ENCODE results near the gene NGLY1. TPM values are rescaled to one million over a fixed set of nuclear protein-coding genes. Genes with fewer than 3 reads are reported as not detected.

Gene NGLY1
- total RNA-seq, 2 donors from 2014 or later = 71.3 to 76.7 TPM

DNA sequence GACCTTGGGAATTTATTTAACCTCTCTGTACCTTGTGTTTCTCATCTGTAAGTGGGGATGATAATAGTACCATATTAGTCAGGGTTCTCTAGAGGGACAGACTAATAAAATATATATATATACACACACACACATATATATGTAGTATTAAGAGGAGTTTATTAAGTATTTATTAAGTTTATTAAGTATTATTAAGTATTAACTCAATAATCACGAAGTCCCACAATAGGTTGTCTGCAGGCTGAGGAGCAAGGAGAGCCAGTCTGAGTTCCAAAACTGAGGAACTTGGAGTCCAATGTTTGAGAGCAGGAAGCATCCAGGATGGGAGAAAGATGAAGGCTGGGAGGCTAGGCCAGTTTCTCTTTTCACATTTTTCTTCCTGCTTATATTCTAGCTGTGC lies 21.4 kb upstream of the NGLY1 start:
- no peak for ATAC-seq

DNA sequence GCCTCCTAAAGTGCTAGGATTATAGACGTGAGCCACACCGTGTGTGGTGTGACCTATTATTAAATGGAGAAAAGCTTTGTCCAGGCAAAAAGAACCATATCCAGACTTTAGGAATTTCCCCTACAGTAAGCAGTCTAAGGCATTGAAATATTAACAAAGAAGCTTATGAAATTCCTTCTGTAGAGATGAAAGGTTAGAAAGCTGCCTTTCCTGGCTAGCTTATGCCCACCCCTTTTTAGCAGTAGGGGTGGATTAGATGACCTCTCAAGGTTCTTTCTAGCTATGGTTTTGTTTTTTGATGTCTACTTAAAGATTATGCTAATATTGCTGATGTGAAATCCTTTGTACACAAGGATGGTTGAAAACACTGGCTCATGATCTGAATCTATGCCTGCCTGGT lies 20.6 kb upstream of the NGLY1 start:
- no peaks in the 10 kb centered on the region for H3K36me3 Mint-ChIP-seq
- no peak overlapping the region for H3K4me3 Mint-ChIP-seq
- DNase-seq (ENCODE audit: low spot score) = no peak

More for the DNA sequence above, 21.4 kb upstream of the NGLY1 start:
- Mint-ChIP-seq H3K4me3 (no peak overlapping the region), H3K27me3 (peaks cover 14 to 18% of the 10 kb centered on the region in 2 donors), H3K36me3 (no peaks in the 10 kb centered on the region), H3K27ac (no peak overlapping the region), H3K4me1 (ENCODE audit: low read depth in 2 of 2) (no peaks in the 10 kb centered on the region), H3K9me3 (no peaks in the 10 kb centered on the region)
- DNase-seq (ENCODE audit: low spot score) = no peak

DNA sequence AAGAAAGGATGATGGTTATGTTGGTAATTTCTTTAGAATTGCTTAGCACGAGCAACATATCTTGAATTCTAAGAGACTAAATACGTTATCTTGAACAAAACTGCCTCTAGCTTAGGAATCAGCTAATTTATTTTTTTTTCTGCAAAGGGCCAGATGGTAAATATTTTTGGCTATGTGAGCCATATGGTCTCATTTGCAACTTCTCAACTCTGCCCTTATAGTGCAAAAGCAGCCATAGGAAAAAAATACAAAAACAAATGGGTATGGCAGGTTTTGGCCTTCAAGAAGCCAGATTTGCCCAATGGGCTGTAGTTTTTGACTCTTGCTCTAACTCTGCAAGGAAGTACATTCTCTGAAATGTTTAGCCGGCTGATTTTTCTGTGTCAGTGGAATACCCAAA lies 18.5 kb upstream of the NGLY1 start:
- no peak for ATAC-seq
- Mint-ChIP-seq H3K36me3 (no peaks in the 10 kb centered on the region), H3K4me3 (no peak overlapping the region), H3K27ac (no peak overlapping the region), H3K9me3 (no peaks in the 10 kb centered on the region), H3K27me3 (peaks cover 0 to 6% of the 10 kb centered on the region in 2 donors), H3K4me1 (ENCODE audit: low read depth in 2 of 2) (no peaks in the 10 kb centered on the region)
- no peak for DNase-seq (ENCODE audit: low spot score)

More for the DNA sequence above, 20.6 kb upstream of the NGLY1 start:
- Mint-ChIP-seq H3K27me3 (peaks cover 9 to 10% of the 10 kb centered on the region in 2 donors), H3K4me1 (ENCODE audit: low read depth in 2 of 2) (no peaks in the 10 kb centered on the region), H3K27ac (no peak overlapping the region), H3K9me3 (no peaks in the 10 kb centered on the region)
- no peak for ATAC-seq

DNA sequence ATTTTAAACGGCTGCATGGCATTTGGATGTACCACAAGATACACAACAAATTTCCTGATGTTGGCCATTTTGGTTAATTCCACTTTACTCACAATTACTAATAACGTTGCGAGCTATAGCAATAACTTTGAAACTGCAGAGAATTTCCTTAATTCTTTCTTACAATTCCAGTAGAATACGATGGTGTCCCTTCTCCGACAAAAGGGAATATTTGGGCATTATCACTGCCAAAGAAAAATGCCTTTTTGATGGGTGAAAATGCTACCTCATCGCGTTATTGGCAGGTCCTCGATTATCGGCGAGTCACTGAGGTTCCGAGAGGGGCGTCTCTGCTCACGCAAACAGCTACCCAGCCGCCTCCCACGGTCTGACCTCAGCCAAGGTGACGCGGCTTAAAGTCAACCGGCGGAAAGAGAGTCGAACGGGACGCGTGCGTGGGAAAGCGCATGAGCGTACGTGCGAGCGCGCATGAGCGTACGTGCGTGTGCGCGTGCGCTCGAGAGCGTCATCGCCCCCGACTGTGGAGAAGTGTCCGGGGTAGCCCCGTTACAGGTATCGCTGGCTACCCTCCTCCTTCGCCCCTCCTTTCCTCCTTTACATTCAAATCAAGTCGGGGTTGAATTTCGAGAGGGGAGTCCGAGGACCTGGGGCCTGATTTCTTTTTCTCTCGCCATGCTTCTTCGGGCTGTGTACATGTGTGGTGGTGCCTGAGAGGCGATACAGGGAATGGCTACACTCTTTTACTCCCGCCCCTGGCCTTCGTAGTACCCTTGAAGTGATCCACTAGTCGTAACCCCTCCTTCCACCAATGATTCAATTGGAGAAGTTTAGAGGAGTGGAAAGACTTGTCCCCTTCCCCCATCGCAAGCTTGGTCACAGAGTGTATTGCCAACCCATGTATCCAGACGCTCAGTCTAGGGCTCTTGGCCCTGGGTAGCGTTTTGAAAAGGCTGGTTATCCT lies 6.6 kb upstream of the NGLY1 start, which contains the start of gene OXSM:
Gene OXSM, plus strand, starts transcription at position 495 of the 961 bp plus-strand sequence. CDS start 931 bp downstream, outside the sequence.
- Mint-ChIP-seq H3K27me3 (no peaks in the 10 kb centered on the region), H3K4me3 (peak within 1 kb of the TSS; percentile 99), H3K36me3 (peaks cover 9% of the 10 kb centered on the region), H3K4me1 (ENCODE audit: low read depth in 2 of 2) (peaks cover 34 to 44% of the 10 kb centered on the region in 2 donors), H3K9me3 (no peaks in the 10 kb centered on the region), H3K27ac (peak within 1 kb of the TSS; percentile 95 to 97)
- peak; percentile 96 to 97 for ATAC-seq
- peak; percentile 95 for DNase-seq (ENCODE audit: low spot score)

DNA sequence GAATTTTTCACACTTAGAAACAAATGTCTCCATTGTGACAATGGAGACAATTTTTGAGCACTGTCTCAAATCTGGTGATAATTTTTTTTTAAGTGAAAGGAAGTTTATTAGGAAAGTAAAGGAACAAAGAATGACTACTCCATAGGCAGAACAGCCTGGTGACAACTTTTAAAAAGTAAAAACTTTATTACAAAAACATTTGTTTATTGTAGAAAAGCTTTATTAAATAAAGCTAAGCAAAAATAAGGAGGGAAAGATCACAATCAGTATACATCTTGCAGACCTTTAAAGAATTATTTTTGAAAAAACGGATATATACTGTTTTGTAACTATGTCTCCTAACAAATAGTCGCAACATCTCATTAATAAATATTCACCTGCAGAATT lies 6.0 kb upstream of the NGLY1 start:
- Mint-ChIP-seq H3K4me3 (peak overlapping the region; percentile 99), H3K9me3 (no peaks in the 10 kb centered on the region), H3K27me3 (no peaks in the 10 kb centered on the region), H3K4me1 (ENCODE audit: low read depth in 2 of 2) (peaks cover 41 to 49% of the 10 kb centered on the region in 2 donors), H3K27ac (peak overlapping the region; percentile 95 to 97), H3K36me3 (peaks cover 4% of the 10 kb centered on the region)
- ATAC-seq (no peak), DNase-seq (ENCODE audit: low spot score) (no peak)

DNA sequence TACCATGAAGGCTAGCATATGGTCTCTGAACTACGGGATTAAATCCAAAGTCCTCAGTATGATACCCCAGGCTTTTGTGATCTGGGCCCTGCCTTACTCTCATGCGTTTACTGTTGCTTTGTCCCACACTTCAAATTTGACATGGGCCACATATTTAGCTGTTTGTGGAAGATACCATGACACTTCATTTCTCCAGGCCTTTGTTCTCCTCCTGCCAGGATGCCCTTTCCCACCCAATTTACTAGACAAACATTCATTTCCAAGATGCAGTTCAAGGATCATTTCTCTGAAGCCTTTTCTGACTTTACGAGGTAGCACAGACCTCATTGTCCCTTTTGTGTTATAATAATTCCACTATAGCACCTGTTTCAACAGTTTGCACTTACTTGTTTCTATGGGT lies 4.4 kb upstream of the NGLY1 start:
- Mint-ChIP-seq H3K27me3 (no peaks in the 10 kb centered on the region), H3K4me3 (no peak overlapping the region), H3K36me3 (peaks cover 4% of the 10 kb centered on the region), H3K9me3 (no peaks in the 10 kb centered on the region), H3K27ac (peak overlapping the region in 1 of 2 donors; percentile 97), H3K4me1 (ENCODE audit: low read depth in 2 of 2) (peaks cover 46 to 52% of the 10 kb centered on the region in 2 donors)
- no peak for ATAC-seq
- DNase-seq (ENCODE audit: low spot score) = no peak

DNA sequence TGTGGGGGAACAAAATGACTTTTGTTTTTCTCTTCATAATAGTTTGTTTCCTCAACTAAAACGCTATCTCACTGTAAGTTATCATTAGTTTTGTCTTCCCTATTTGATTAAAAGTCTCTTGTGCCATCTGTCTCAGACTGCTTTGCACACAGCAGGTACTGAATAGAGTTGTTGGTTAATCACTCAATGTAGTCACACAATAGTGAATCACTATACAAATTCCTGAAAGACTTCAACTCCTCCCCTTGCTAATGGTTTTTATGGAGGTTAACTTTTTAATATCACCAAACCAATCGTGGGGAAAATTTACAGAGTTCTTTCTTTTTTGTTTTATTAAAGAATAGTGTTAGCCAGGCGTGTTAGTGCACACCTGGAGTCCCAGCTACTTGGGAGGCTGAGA lies 2.6 kb upstream of the NGLY1 start:
- peak overlapping the region in 1 of 2 donors; percentile 93 for H3K27ac Mint-ChIP-seq
- H3K27me3 Mint-ChIP-seq = no peaks in the 10 kb centered on the region
- H3K4me1 Mint-ChIP-seq (ENCODE audit: low read depth in 2 of 2) = peaks cover 48 to 50% of the 10 kb centered on the region in 2 donors
- ATAC-seq (no peak), DNase-seq (ENCODE audit: low spot score) (no peak)
- peak overlapping the region; percentile 31 for H3K4me3 Mint-ChIP-seq
- H3K9me3 Mint-ChIP-seq = no peaks in the 10 kb centered on the region
- peaks cover 2% of the 10 kb centered on the region for H3K36me3 Mint-ChIP-seq

DNA sequence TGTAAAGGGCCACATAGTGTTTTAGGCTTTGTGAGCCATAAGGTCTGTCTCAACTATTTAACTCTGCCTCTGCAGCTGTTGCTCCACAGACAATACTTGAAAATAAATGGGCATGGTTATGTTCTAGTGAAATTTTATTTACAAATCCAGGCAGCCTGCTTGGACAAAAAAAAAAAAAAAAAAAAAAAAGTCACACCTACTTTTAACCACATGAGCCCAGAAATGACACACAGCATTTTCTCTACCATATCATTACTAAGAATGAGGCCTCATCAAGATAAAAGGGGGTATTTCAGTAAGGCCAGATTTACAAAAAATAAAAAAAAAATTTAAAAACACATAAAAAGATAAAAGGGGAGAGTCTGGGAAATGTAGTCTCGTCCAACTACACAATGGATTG lies 1.7 kb upstream of the NGLY1 start:
- Mint-ChIP-seq H3K4me3 (peak overlapping the region; percentile 90), H3K4me1 (ENCODE audit: low read depth in 2 of 2) (peaks cover 48 to 50% of the 10 kb centered on the region in 2 donors), H3K27ac (peak overlapping the region; percentile 85 to 93), H3K9me3 (no peaks in the 10 kb centered on the region), H3K36me3 (no peaks in the 10 kb centered on the region), H3K27me3 (no peaks in the 10 kb centered on the region)
- ATAC-seq = no peak
- DNase-seq (ENCODE audit: low spot score) = no peak

DNA sequence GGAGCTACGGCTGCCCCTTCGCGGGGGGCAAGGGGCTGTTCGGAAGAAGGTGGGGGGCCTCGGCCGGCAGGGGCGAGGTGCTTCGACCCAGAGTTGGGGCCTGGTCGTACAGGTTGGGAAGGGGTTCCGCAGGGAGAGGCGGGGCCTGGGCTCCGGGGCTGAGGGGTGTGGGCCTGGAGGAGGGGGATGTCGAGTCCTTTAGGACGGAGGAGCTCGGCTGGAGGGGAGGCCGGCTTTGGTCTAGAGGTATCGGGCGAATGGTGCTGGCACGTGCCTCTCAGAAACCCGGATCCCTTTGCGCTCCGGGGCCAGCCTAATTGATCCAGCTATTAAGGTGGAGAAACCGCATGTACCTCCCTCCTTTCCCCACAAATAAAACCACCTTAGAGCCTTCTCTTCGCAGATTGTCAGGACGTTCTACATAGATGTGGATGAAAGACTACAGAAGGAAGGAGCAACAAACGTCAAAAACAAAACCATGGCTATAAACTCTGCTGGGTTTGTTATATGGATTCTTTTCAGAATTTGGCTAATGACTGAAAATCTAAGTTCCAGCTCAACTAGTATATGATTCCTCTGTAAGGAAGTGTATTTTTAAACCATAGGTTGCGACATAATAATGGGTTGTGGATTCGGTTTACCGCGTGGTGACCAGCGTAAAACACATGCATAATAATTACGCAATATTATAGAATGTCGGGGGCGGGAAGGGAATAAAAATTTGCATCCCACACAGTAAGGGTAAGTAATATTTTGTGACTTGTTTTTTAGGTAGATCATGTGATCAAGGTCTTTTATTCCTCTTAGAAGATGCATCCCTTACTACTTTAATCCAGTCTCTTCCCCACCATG lies 644 bp upstream of the NGLY1 start:
- ATAC-seq (peak; percentile 55 to 67), DNase-seq (ENCODE audit: low spot score) (peak; percentile 81)
- Mint-ChIP-seq H3K27ac (peak overlapping the region; percentile 85 to 93), H3K9me3 (no peaks in the 10 kb centered on the region), H3K36me3 (no peaks in the 10 kb centered on the region), H3K4me1 (ENCODE audit: low read depth in 2 of 2) (peaks cover 45 to 47% of the 10 kb centered on the region in 2 donors), H3K4me3 (peak overlapping the region; percentile 90), H3K27me3 (no peaks in the 10 kb centered on the region)

DNA sequence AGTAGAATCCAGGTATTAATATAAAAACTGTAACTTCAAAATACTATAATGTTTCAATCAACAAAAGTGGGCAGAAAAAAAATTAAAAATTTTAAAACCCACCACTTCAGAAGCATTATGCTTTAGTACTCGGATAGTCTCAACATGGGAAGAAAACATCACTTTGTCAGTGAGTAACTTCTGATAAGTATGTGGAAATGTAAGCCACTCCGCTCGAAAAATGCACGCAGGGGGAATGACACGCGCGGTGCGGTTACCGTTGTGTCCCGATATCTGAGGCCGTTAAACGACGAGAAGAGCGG lies 656 bp downstream of the NGLY1 start:
- H3K4me1 Mint-ChIP-seq (ENCODE audit: low read depth in 2 of 2) = peaks cover 38 to 52% of the 10 kb centered on the region in 2 donors
- DNase-seq (ENCODE audit: low spot score) (no peak), ATAC-seq (no peak)
- no peaks in the 10 kb centered on the region for H3K27me3 Mint-ChIP-seq
- peak overlapping the region; percentile 82 to 89 for H3K27ac Mint-ChIP-seq
- peak overlapping the region; percentile 90 for H3K4me3 Mint-ChIP-seq
- H3K36me3 Mint-ChIP-seq = peaks cover 8% of the 10 kb centered on the region
- H3K9me3 Mint-ChIP-seq = no peaks in the 10 kb centered on the region

DNA sequence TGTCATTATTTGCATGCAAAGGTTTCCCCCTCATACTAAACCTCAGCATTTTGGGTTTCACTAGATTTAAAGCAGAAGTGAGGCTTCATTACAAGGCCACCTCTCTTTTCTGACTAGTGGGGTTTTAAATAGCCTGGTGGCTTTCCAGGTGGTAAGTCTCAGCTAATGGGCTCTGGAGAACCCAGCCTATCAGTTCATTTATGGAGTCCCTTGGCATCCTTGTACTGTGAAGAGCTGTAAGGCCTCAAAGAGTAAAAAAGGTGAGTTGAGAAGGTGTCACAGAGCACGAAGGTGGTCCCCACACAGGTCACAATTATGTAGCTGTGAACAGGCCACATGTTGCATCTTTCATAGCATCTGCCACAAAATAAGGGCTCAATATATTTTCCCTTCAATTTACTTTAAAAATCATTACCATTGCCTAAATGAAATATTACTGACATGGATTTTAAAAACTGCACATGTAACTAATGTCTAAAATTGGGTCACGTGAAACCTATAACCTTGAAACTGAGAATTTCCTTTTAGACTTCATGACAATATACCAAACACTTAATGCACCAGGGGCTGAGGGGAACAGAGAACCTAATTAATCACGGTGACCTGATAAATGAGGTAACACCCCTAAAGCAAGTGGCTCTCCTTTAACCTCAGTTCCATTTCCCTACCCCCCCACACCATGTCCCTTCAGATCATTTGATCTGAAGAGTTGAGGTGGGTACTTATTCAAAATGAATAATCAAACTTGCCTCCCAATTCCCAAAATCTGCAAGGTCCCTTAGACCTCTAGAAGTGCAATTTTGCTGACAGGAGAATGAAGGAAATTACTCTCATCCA lies 1.3 kb downstream of the NGLY1 start:
- Mint-ChIP-seq H3K36me3 (peaks cover 12% of the 10 kb centered on the region), H3K27me3 (no peaks in the 10 kb centered on the region), H3K27ac (peak overlapping the region; percentile 82 to 89), H3K9me3 (no peaks in the 10 kb centered on the region), H3K4me3 (peak overlapping the region; percentile 90), H3K4me1 (ENCODE audit: low read depth in 2 of 2) (peaks cover 38 to 54% of the 10 kb centered on the region in 2 donors)
- DNase-seq (ENCODE audit: low spot score) (no peak), ATAC-seq (no peak)

DNA sequence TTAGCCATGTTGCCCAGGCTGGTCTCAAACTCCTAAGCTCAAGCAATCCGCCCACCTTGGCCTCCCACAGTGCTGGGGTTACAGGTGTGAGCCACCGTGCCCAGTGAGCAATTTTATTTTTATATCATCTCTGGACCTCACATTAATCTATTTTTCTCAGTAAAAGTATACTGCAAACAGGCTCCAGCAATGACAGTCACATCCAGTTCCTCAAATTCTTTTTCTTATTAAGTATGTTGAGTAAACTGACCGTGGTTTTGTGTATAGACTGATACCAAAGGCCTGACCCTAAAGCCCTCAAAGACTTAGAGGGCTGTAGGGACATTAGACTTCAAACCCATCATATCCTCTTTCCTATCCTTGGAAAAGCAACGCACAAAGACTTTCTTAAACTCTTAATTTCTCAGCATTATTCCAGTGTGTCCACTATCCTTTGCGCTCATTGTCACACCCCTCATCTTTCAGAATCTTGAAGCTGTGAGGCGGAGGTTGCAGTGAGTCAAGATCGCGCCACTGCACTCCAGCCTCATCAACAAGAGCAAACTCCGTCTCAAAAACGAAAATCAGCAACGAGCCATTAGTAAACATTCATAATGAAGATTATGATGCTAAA lies 2.0 kb downstream of the NGLY1 start:
- H3K9me3 Mint-ChIP-seq = no peaks in the 10 kb centered on the region
- H3K27ac Mint-ChIP-seq = peak overlapping the region; percentile 82 to 89
- H3K36me3 Mint-ChIP-seq = peaks cover 20% of the 10 kb centered on the region
- ATAC-seq (no peak), DNase-seq (ENCODE audit: low spot score) (no peak)
- H3K27me3 Mint-ChIP-seq = no peaks in the 10 kb centered on the region
- peak overlapping the region; percentile 90 for H3K4me3 Mint-ChIP-seq
- H3K4me1 Mint-ChIP-seq (ENCODE audit: low read depth in 2 of 2) = peaks cover 43 to 61% of the 10 kb centered on the region in 2 donors

DNA sequence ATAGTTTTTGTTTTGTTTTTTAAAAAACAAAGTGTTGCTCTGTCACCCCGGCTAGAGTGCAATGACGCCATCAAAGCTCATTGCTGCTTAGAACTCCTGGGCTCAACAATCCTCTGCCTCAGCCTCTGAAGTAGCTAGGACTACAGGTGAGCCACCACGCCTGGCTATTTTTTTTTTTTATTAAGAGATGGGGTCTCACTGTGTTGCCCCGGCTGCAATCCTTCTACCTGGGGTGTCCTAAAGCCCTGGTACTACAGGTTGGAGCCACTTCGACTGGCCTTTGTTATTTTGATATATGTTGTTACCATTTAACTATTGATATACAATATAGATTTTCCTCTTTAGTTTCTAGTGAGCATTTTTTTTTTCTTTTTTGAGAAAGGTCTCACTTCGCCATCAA lies 2.6 kb downstream of the NGLY1 start:
- DNase-seq (ENCODE audit: low spot score) = no peak
- ATAC-seq = no peak
- Mint-ChIP-seq H3K4me3 (no peak overlapping the region), H3K27me3 (no peaks in the 10 kb centered on the region), H3K4me1 (ENCODE audit: low read depth in 2 of 2) (peaks cover 41 to 59% of the 10 kb centered on the region in 2 donors), H3K27ac (peak overlapping the region in 1 of 2 donors; percentile 66), H3K36me3 (peaks cover 20% of the 10 kb centered on the region), H3K9me3 (no peaks in the 10 kb centered on the region)

Measured in natural killer cell treated with Interleukin-12 subunit alpha and Interleukin-12 subunit beta and Interleukin-15 and Interleukin-18, amount 100 ng/mL, for 72 hours (primary cell).